ENCODE data around the gene EDN1. TPM values are rescaled to one million over a fixed set of nuclear protein-coding genes. Genes with fewer than 3 reads are reported as not detected.

Gene EDN1
- total RNA-seq, 6 experiments from 2014 or later, result 2.6 to 7.4 (median 3.7) TPM

- no peak for TF ChIP-seq CTCF (IDR thresholded peaks at IDR 0.05)
- no peak for DNase-seq
- Mint-ChIP-seq H3K4me3 (no peak overlapping the region), H3K4me1 (ENCODE audit: low read depth) (peaks cover 50% of the 10 kb centered on the region), H3K27me3 (ENCODE audit: insufficient read depth) (no peaks in the 10 kb centered on the region), H3K36me3 (ENCODE audit: low read depth) (peaks cover 15% of the 10 kb centered on the region), H3K27ac (no peak overlapping the region), H3K9me3 (peaks cover 7% of the 10 kb centered on the region)
Observed at GRCh38 chr6:12270551-12271230, 19.5 kb upstream of the EDN1 start.

GRCh38 chr6:12271594-12271993, 18.6 kb upstream of the EDN1 start:
- Mint-ChIP-seq H3K4me1 (ENCODE audit: low read depth) (peaks cover 42% of the 10 kb centered on the region), H3K36me3 (ENCODE audit: low read depth) (peaks cover 15% of the 10 kb centered on the region)
- no peak for TF ChIP-seq CTCF (IDR thresholded peaks at IDR 0.05)

GRCh38 chr6:12271997-12272396, 18.2 kb upstream of the EDN1 start:
- DNase-seq, result no peak
- Mint-ChIP-seq H3K36me3 (ENCODE audit: low read depth) (peaks cover 15% of the 10 kb centered on the region), H3K4me1 (ENCODE audit: low read depth) (peaks cover 38% of the 10 kb centered on the region), H3K9me3 (peaks cover 7% of the 10 kb centered on the region), H3K4me3 (0 out of 2 replicates have a peak overlapping the region, but pooled peaks have one; percentile 11), H3K27ac (no peak overlapping the region), H3K27me3 (ENCODE audit: insufficient read depth) (no peaks in the 10 kb centered on the region)
- TF ChIP-seq CTCF (IDR thresholded peaks at IDR 0.05), result no peak

More at GRCh38 chr6:12271594-12271993, 18.6 kb upstream of the EDN1 start:
- H3K9me3 Mint-ChIP-seq, result peaks cover 7% of the 10 kb centered on the region
- H3K27me3 Mint-ChIP-seq (ENCODE audit: insufficient read depth), result no peaks in the 10 kb centered on the region
- no peak for DNase-seq
- H3K4me3 Mint-ChIP-seq, result no peak overlapping the region
- H3K27ac Mint-ChIP-seq, result no peak overlapping the region

- Mint-ChIP-seq H3K4me3 (no peak overlapping the region), H3K4me1 (ENCODE audit: low read depth) (peaks cover 48% of the 10 kb centered on the region), H3K36me3 (ENCODE audit: low read depth) (peaks cover 15% of the 10 kb centered on the region), H3K9me3 (peaks cover 7% of the 10 kb centered on the region), H3K27me3 (ENCODE audit: insufficient read depth) (no peaks in the 10 kb centered on the region), H3K27ac (peak overlapping the region; percentile 63; the same call in 1 of the 2 replicates)
- TF ChIP-seq CTCF (IDR thresholded peaks at IDR 0.05), result no peak
- peak; percentile 53 for DNase-seq
Observed at GRCh38 chr6:12275107-12275506, 15.1 kb upstream of the EDN1 start.

GRCh38 chr6:12276930-12277315, 13.2 kb upstream of the EDN1 start:
- peaks cover 4% of the 10 kb centered on the region for H3K9me3 Mint-ChIP-seq
- TF ChIP-seq CTCF (IDR thresholded peaks at IDR 0.05), result no peak
- no peak for DNase-seq
- H3K27ac Mint-ChIP-seq, result no peak overlapping the region
- H3K4me3 Mint-ChIP-seq, result no peak overlapping the region
- peaks cover 62% of the 10 kb centered on the region for H3K4me1 Mint-ChIP-seq (ENCODE audit: low read depth)
- H3K27me3 Mint-ChIP-seq (ENCODE audit: insufficient read depth), result no peaks in the 10 kb centered on the region
- peaks cover 12% of the 10 kb centered on the region for H3K36me3 Mint-ChIP-seq (ENCODE audit: low read depth)

Data from HFFc6 (cell line).